HG03108 (cell line): ENCODE measurements around the gene DENND6A.
A peak's percentile ranks its signal among the peaks of the same experiment; 100 is the strongest.
"Not testable (repeated sequence)": the region's sequence is repeated elsewhere in the genome, so short reads cannot be mapped to it uniquely, and the experiment has no call there.

Source experiments
- ATAC-seq: cut with Tn5 transposase; IDR thresholded peaks from one replicate; pipeline ENCODE4 v1.9.1; 2021; ENCODE audit warnings: moderate library complexity; ENCODE audit not compliant: unreplicated experiment

DENND6A gene

GRCh38 chr3:57646723-57647122 is 46.2 kb downstream of the DENND6A start:
- ATAC-seq = no peak

DNA sequence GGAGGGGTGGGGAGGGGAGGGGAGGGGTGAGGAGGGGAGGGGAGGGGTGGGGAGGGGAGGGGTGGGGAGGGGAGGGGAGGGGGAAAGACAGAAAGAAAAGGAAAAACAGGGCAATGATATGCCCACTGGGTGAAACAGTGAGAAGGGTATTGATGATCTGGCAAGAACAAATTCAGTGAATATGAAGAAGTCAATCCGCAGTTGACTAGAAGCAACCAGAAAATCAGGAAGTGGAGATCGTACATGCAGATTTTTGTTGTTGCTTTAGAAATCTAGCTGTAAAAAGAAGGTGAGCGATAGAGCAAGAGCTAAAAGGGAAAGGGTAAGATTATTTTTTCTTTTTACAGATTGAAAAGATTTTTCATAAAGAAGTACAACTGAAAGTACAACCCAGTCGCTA is 48.1 kb downstream of the DENND6A start:
- no peak for ATAC-seq

DNA sequence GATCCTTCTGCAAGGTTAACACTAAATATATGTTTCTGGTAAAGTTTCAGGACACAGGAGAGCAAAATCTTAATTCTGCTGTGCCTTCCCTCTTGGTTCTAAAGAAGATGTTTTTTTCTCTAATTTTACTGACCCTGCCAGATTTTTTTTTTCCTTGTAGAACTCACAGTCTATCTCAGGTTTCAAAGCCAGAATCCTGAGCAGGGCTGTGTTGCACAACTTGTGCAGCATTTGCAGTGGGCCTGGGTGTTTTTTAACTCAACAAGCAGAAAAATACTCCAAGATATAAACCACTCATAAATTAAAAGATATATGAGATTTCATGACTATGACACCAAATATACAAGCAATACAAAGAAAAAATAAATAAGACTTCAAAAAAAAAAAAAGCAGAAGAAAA is 55.5 kb downstream of the DENND6A start:
- no peak for ATAC-seq

DNA sequence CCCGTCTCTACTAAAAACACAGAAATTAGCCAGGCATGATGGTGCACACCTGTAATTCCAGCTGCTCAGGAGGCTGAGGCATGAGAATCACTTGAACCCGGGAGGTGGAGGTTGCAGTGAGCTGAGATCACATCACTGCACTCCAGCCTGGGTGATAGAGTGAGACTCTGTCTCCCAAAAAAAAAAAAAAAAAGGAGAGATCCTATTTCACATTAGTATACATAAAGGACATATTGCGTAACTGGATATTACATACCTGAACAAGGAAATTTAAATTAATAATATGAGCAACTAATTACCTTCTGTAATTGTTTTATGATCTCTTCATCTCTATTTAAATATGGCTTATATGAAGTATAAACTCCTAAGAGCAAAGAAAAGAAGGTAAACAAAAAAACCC is 58.6 kb downstream of the DENND6A start:
- ATAC-seq = not testable (repeated sequence)

- no peak for ATAC-seq
Measured at GRCh38 chr3:57627976-57628375, 64.9 kb downstream of the DENND6A start.

DNA sequence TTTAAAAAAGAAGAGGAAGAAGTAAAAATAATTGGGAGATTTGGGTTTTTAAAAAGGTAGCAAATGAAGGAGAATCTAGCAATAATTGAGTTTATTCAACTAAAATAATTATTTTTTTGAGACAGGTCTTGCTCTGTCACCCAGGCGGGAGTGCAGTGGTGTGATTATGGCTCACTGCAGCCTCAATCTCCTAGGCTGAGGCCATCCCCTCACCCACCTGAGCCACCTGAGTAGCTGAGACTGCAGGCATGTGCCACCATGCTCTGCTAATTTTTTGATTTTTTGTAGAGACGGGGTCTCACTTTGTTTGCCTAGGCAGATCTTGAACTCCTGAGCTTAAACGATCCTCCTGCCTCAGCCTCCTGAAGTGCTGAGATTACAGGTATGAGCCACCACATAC is 68.1 kb downstream of the DENND6A start:
- ATAC-seq = no peak

DNA sequence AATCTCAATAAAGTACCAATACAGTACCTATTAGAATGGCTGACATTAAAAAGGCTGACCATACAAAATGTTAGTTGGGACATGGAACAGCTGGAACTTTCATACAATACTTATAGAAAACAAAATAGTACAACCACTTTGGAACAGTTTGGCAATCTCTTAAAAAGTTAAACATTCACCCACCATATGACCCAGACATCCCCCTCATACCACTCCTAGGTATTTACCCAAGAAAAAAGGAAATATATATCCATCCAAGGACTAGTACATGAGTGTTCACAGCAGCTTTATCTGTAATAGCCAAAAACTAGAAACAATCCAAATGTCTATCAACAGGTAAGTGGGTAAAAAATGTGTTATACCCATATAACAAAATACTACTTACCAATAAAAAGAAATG is 70.5 kb downstream of the DENND6A start:
- no peak for ATAC-seq

DNA sequence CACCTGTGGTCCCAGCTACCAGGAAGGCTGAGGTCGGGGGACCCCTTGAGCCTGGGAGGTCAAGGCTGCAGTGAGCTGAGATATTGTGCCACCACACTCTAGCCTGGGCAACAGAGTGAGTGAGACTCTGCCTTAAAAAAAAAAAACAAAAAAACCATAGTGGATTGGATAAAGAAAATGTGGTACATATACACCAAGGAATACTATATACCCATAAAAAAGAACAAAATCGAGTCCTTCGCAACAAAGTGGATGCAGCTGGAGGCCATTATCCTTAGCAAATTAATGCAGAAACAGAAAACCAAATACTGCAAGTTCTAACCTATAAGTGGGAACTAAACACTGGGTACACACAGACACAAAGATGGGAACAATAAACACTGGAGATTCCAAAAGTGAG is 75.1 kb downstream of the DENND6A start:
- no peak for ATAC-seq

- ATAC-seq = no peak
Measured at GRCh38 chr3:57616233-57616632, 76.6 kb downstream of the DENND6A start.

- not testable (repeated sequence) for ATAC-seq
Measured at GRCh38 chr3:57611870-57612269, 81.0 kb downstream of the DENND6A start.

DNA sequence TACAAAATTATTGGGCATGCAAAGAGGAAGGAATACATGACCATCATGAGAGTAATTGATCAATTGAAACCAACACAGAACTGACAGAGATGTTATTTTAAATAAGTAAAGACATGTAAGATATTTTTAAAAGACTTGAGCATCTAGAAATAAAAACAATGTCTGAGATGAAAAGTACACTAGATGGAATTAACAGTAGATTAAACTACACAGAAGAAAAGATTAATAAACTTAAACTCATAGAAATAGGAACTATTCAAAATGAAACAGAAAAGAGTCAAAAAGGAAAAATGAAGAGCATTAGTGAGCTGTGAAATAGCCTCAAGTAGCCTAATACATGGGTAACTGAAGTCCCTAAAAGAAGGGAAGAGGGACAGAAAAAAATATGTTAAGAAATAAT is 87.2 kb downstream of the DENND6A start:
- no peak for ATAC-seq

DNA sequence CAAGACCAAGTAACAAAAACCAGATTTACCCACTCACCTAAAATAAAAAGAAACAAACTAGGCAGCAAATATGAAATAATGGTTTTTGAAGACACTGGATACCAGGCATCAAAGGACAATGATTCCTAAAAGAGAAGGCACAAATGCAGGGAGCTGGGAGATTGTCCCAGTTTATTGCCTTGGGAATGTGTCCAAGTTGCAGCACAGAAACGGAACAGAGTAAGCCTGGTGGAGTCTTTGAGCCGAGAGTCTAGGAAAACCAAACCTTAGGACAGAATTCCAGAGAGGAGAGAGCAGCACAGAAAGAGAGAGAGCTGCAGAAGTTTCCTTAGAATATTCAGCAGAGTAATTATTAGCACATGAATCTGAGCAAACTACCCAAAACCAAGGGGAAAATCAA is 87.9 kb downstream of the DENND6A start:
- ATAC-seq = no peak

GRCh38 chr3:57600195-57600594 is 92.7 kb downstream of the DENND6A start:
- no peak for ATAC-seq

DNA sequence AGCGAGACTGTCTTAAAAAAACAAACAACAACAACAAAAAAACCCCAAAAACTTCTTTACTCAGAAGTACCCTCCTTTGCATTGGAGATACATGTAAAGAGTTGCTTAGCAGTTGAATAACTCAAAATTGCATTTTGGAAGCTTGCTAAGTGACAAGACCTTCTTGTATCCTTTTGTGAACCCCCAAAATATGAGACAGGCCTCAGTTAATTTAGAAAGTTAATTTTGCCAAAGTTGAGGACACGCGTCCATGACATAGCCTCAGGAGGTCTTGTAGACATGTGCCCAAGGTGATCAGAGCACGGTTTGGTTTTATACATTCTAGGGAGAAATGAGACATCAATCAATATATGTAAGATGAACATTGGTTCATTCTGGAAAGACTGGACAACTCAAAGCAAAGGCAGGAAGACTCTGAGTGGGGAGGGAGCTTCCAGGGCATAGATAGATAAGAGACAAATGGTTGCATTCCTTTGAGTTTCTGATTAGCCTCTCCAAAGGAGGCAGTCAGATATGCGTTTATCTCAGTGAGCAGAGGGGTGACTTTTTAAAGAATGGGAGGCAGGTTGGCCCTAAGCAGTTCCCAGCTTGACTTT is 94.0 kb downstream of the DENND6A start:
- ATAC-seq = no peak

GRCh38 chr3:57597127-57597923 is 95.6 kb downstream of the DENND6A start, which contains the start of gene ARF4:
Gene ARF4 (minus strand): TSS chr3:57597344. CDS start chr3:57597140, 204 bp downstream.
- ATAC-seq = peak; percentile 93

- ATAC-seq = no peak
Measured at GRCh38 chr3:57596495-57597126, 96.3 kb downstream of the DENND6A start.

GRCh38 chr3:57594576-57594975 is 98.3 kb downstream of the DENND6A start:
- ATAC-seq = no peak

DNA sequence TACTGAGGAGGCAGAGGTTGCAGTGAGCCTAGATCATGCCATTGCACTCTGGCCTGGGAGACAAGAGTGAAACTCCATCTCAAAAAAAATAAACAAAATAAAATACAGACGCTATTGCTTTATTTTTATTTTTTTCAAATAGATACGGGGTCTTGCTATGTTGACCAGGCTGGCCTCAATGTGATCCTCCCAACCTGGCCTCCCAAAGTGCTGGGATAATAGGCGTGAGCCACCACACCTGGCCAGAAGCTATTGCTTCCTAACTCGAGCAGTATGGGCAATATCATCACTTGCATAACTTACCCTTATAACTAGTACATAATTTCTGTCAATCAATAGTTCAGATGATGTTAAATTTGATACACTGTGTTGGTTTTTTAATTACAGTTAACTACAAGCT is 98.7 kb downstream of the DENND6A start:
- ATAC-seq = no peak

GRCh38 chr3:57592306-57592705 is 100.6 kb downstream of the DENND6A start:
- no peak for ATAC-seq

- no peak for ATAC-seq
Measured at GRCh38 chr3:57587905-57588304, 105.0 kb downstream of the DENND6A start.

DNA sequence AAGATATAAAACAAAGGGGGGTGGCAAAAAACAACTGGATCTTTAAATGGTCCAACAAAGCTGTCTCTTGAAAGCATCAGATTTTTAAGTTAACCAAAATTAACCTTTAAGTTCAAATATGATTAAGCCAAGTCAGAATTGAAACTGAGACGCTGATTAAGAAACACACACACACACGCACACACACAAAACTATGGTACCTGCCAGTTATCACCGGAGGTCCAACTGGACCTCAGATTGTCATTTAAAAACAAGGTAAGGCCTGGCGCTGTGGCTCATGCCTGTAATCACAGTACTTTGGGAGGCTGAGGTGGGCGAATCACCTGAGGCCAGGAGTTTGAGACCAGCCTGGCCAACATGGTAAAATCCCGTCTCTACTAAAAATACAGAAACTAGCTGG is 106.1 kb downstream of the DENND6A start:
- ATAC-seq = no peak

DNA sequence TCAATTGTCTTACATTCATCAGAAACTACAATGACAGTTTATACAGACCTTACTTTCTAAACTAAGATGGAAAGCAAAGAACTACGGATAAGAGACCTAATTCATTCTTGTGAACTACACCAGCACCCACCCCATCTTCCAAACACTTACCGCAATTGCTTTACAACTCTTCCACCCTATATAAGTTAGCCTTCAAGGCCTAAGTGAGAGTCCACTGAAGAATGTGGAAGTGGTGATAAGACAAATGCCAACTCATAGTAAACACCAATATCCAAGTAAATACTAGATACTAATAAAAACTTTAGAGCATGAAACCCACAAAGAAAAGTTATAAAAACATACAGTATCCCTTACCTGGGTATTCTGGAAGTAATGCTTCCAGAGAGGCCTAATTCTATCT is 109.3 kb downstream of the DENND6A start:
- no peak for ATAC-seq
